Measurements from ENCODE around the gene SLAIN2. TPM values are rescaled to one million over a fixed set of nuclear protein-coding genes. Genes with fewer than 3 reads are reported as not detected.
"Not testable (repeated sequence)": the region's sequence is repeated elsewhere in the genome, so short reads cannot be mapped to it uniquely, and the experiment has no call there.

Gene SLAIN2
- total RNA-seq, 4 donors from 2014 or later = 28.4 to 355 (median 55.8) TPM

- H3K36me3 ChIP-seq = peaks cover 0 to 3% (median 0%) of the 10 kb centered on the region in 4 donors
- TF ChIP-seq POLR2AphosphoS5 (IDR thresholded peaks at IDR 0.05) (no peak), CTCF (IDR thresholded peaks at IDR 0.05) (no peak)
- intact Hi-C loops (cut with DNase I; ENCODE audit: low total_unique reads) (no loop called here), in situ Hi-C loops (cut with MboI; ENCODE audit: low pct_ligation_motif_present in 1 of 4, low pct_unique_long_range_greater_than_20kb in 1 of 4, low sequenced_read_pairs in 3 of 4) (no loop called here)
- peaks cover 0 to 6% (median 0%) of the 10 kb centered on the region in 4 donors for H3K4me1 ChIP-seq
- H3K27ac ChIP-seq = no peak overlapping the region
- no peak overlapping the region for H3K4me3 ChIP-seq
- WGBS, 2 donors (ENCODE audit: low coverage in 1 of 2) = 79 to 80% methylated on average over 2 of the region's 2 CpGs
- no peaks in the 10 kb centered on the region for H3K9me3 ChIP-seq
- no peaks in the 10 kb centered on the region for H3K27me3 ChIP-seq
- no peak for DNase-seq
Measured at GRCh38 chr4:48431401-48431800, 90.1 kb downstream of the SLAIN2 start.

- 66 to 68% methylated on average over 4 of the region's 4 CpGs for WGBS, 2 donors (ENCODE audit: low coverage in 1 of 2)
- Histone ChIP-seq H3K27ac (no peak overlapping the region), H3K27me3 (no peaks in the 10 kb centered on the region), H3K4me1 (peaks cover 0 to 9% (median 0%) of the 10 kb centered on the region in 4 donors), H3K9me3 (no peaks in the 10 kb centered on the region), H3K36me3 (no peaks in the 10 kb centered on the region), H3K4me3 (no peak overlapping the region)
- TF ChIP-seq CTCF (IDR thresholded peaks at IDR 0.05) = no peak
- no peak for TF ChIP-seq EP300 (IDR thresholded peaks at IDR 0.05; ENCODE audit: low read depth)
- no peak for TF ChIP-seq POLR2A (IDR thresholded peaks at IDR 0.05)
- TF ChIP-seq POLR2AphosphoS5 (IDR thresholded peaks at IDR 0.05) = no peak
- DNase-seq = no peak
- in situ Hi-C loops (cut with MboI; ENCODE audit: low pct_ligation_motif_present in 1 of 4, low pct_unique_long_range_greater_than_20kb in 1 of 4, low sequenced_read_pairs in 3 of 4) = no loop called here
- intact Hi-C loops (cut with DNase I; ENCODE audit: low total_unique reads) = no loop called here
Measured at GRCh38 chr4:48432017-48432416, 90.7 kb downstream of the SLAIN2 start.

GRCh38 chr4:48436318-48436717 lies 95.0 kb downstream of the SLAIN2 start:
- in situ Hi-C loops (cut with MboI; ENCODE audit: low pct_ligation_motif_present in 1 of 4, low pct_unique_long_range_greater_than_20kb in 1 of 4, low sequenced_read_pairs in 3 of 4) = no loop called here
- TF ChIP-seq CTCF (IDR thresholded peaks at IDR 0.05) (no peak), POLR2A (IDR thresholded peaks at IDR 0.05) (no peak), POLR2AphosphoS5 (IDR thresholded peaks at IDR 0.05) (no peak), EP300 (IDR thresholded peaks at IDR 0.05; ENCODE audit: low read depth) (no peak)
- no peak for DNase-seq
- intact Hi-C loops (cut with DNase I; ENCODE audit: low total_unique reads) = no loop called here
- H3K4me3 ChIP-seq = no peak overlapping the region
- H3K27me3 ChIP-seq = no peaks in the 10 kb centered on the region
- no peaks in the 10 kb centered on the region for H3K36me3 ChIP-seq
- 72 to 100% methylated on average over 1 of the region's 1 CpG for WGBS, 2 donors (ENCODE audit: low coverage in 1 of 2)
- no peaks in the 10 kb centered on the region for H3K9me3 ChIP-seq
- H3K27ac ChIP-seq = no peak overlapping the region
- peaks cover 0 to 9% (median 0%) of the 10 kb centered on the region in 4 donors for H3K4me1 ChIP-seq

- Histone ChIP-seq H3K4me1 (peaks cover 0 to 9% (median 0%) of the 10 kb centered on the region in 4 donors), H3K36me3 (no peaks in the 10 kb centered on the region), H3K9me3 (no peaks in the 10 kb centered on the region), H3K27ac (no peak overlapping the region), H3K4me3 (no peak overlapping the region), H3K27me3 (no peaks in the 10 kb centered on the region)
- WGBS, 2 donors (ENCODE audit: low coverage in 1 of 2) = 66% methylated on average over 2 of the region's 2 CpGs; no CpG with 5 or more reads in 1 of the 2 donors
- in situ Hi-C loops (cut with MboI; ENCODE audit: low pct_ligation_motif_present in 1 of 4, low pct_unique_long_range_greater_than_20kb in 1 of 4, low sequenced_read_pairs in 3 of 4) (no loop called here), intact Hi-C loops (cut with DNase I; ENCODE audit: low total_unique reads) (no loop called here)
- TF ChIP-seq EP300 (IDR thresholded peaks at IDR 0.05; ENCODE audit: low read depth) (no peak), POLR2A (IDR thresholded peaks at IDR 0.05) (no peak)
- no peak for DNase-seq
Measured at GRCh38 chr4:48439988-48440387, 98.7 kb downstream of the SLAIN2 start.

GRCh38 chr4:48440914-48441313 lies 99.6 kb downstream of the SLAIN2 start:
- H3K27ac ChIP-seq; H3K4me1 ChIP-seq; H3K27me3 ChIP-seq; H3K36me3 ChIP-seq; intact Hi-C loops (cut with DNase I; ENCODE audit: low total_unique reads); H3K9me3 ChIP-seq; in situ Hi-C loops (cut with MboI; ENCODE audit: low pct_ligation_motif_present in 1 of 4, low pct_unique_long_range_greater_than_20kb in 1 of 4, low sequenced_read_pairs in 3 of 4); H3K4me3 ChIP-seq; DNase-seq: not testable (repeated sequence)
- 75% methylated on average over 5 of the region's 5 CpGs; no CpG with 5 or more reads in 1 of the 2 donors for WGBS, 2 donors (ENCODE audit: low coverage in 1 of 2)

All from transverse colon (tissue), 4 donors.